ENCODE measurements around the gene GMDS.

GMDS gene

DNA sequence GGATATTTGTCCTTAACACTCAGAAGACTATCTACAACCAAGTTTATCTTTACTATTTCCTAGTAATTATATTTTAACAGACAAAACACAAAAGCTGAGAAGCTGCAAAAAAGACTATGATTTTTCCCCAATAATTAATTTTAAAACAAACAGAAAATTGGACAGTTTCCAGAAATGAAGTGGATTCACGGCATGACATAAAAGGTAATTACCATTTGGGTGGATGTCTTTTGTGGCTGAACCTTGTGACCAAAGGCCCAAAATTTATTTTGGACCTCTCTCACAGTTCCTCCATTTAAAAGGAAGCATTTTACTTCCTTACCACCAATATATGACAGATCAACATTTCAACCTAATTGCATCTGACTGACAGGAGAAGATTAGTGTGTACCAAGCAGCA, 90.2 kb downstream of the GMDS start:
- Histone ChIP-seq H3K27ac (ENCODE audit: low read depth, low read length) (no peak overlapping the region), H3K27me3 (ENCODE audit: control insufficient read depth, insufficient read depth, low read length) (no peaks in the 10 kb centered on the region), H3K4me3 (ENCODE audit: low read depth, low read length) (no peak overlapping the region), H3K9me3 (ENCODE audit: control insufficient read depth, insufficient read depth, low read length) (no peaks in the 10 kb centered on the region), H3K4me1 (ENCODE audit: control insufficient read depth, insufficient read depth, low read length) (peaks cover 10% of the 10 kb centered on the region; the same call in 1 of the 2 replicates), H3K9ac (ENCODE audit: low read depth, low read length) (no peak overlapping the region), H3K36me3 (ENCODE audit: control insufficient read depth, insufficient read depth, low read length) (no peaks in the 10 kb centered on the region)

DNA sequence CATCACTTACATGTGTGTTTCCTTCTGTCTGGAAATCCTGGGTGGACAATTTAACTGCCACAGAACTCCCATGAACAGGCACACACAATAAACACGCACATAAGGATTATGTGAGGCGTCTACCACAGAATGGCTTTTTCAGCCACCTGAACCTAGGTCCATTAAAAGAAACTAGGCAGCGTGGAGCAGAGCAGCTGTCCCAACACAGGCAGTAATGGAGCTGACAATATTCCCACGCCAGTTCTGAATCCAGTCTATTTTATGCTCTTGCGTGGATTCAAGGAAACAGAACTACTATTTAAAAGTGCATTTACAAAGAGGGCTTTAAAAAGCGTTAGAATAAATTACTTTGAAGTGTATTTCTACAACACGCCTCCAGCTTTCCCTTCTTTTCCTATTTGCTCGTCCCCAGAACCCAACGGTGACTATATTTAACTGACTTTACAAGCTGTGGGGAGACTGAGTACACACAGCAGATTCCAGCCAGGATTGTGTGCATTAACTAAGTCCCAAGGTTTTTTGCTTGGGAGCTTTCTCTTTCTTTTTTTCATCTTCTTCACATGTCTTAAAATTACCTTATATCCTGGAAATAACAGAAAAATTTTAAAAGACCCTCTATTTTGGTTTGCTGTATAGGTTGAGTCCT, 95.9 kb downstream of the GMDS start:
- no peaks in the 10 kb centered on the region for H3K9me3 ChIP-seq (ENCODE audit: control insufficient read depth, insufficient read depth, low read length)
- H3K36me3 ChIP-seq (ENCODE audit: control insufficient read depth, insufficient read depth, low read length): no peaks in the 10 kb centered on the region
- no peak overlapping the region for H3K4me3 ChIP-seq (ENCODE audit: low read depth, low read length)
- H3K27me3 ChIP-seq (ENCODE audit: control insufficient read depth, insufficient read depth, low read length): no peaks in the 10 kb centered on the region
- H3K9ac ChIP-seq (ENCODE audit: low read depth, low read length): no peak overlapping the region
- H3K27ac ChIP-seq (ENCODE audit: low read depth, low read length): no peak overlapping the region
- H3K4me1 ChIP-seq (ENCODE audit: control insufficient read depth, insufficient read depth, low read length): no peaks in the 10 kb centered on the region

DNA sequence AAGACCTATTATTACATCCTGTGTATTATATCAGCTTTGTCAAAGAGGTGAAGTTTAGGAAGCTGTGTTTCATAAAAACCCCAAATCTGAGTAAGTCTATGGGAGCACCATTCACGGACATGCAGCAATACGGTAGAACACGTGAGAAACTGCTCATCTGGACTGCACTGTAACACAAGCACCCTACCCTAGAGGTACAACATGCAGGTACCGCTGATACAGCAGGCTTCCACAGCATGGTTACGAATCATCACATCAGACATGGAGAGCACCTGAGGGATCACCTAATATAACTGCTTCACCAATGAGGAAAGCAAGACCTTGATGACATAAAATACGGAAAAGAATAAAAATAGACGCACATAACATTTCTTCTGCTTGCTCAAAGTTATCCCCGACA, 96.7 kb downstream of the GMDS start:
- Histone ChIP-seq H3K9ac (ENCODE audit: low read depth, low read length) (no peak overlapping the region), H3K9me3 (ENCODE audit: control insufficient read depth, insufficient read depth, low read length) (no peaks in the 10 kb centered on the region), H3K4me3 (ENCODE audit: low read depth, low read length) (no peak overlapping the region), H3K4me1 (ENCODE audit: control insufficient read depth, insufficient read depth, low read length) (no peaks in the 10 kb centered on the region), H3K36me3 (ENCODE audit: control insufficient read depth, insufficient read depth, low read length) (no peaks in the 10 kb centered on the region), H3K27ac (ENCODE audit: low read depth, low read length) (no peak overlapping the region), H3K27me3 (ENCODE audit: control insufficient read depth, insufficient read depth, low read length) (no peaks in the 10 kb centered on the region)

DNA sequence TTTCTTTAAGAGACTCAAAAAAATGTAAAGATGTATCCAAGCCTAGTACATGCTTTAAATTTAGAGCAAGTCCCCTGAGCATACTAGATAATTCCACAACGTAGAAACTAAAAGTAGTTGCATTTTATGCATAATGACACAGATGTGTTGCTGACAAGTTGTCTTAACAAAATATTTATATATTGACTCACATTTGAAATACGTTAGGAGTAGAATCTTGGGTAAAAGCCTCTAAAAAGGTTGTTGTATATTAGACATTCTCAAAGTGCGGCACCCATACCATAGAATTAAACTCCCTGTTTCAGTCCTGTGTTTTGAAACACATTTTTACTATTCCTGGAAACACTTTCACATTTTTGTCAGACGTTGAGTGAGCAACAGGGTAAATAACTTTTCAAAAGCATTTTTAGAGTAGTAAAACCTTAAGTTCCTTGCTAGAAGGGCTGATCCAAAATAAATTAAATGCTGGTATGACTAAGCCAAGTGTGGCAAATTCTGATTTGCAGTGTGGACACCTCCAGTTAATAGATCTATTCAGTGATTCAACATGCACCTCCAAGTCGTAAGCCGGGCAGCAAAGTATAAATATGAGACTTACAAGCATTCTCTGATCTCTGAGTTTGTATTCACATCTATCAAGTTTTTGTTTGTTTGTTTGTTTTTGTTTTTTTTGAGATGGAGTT, 97.5 kb downstream of the GMDS start:
- Histone ChIP-seq H3K36me3 (ENCODE audit: control insufficient read depth, insufficient read depth, low read length) (no peaks in the 10 kb centered on the region), H3K9ac (ENCODE audit: low read depth, low read length) (no peak overlapping the region), H3K27ac (ENCODE audit: low read depth, low read length) (no peak overlapping the region), H3K27me3 (ENCODE audit: control insufficient read depth, insufficient read depth, low read length) (no peaks in the 10 kb centered on the region), H3K9me3 (ENCODE audit: control insufficient read depth, insufficient read depth, low read length) (no peaks in the 10 kb centered on the region), H3K4me3 (ENCODE audit: low read depth, low read length) (no peak overlapping the region), H3K4me1 (ENCODE audit: control insufficient read depth, insufficient read depth, low read length) (no peaks in the 10 kb centered on the region)

DNA sequence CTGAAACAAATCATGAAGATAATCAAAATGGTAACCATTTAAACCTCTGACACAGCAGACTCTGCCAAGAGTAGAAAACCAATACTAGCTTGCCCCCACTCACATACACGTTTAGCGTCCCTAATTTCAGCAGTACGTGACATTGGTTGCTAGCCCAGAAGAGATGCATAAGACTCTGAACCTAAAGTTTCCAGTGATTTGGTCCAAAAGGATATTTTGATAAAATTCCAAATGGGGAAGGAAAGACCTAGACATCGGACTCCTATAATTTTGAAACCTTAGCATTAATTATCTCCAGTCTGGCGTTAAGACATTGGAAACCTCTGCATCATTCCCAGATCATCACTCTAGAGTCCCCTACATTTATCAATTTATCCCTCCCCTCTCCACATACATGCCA, 98.1 kb downstream of the GMDS start:
- Histone ChIP-seq H3K9me3 (ENCODE audit: control insufficient read depth, insufficient read depth, low read length) (no peaks in the 10 kb centered on the region), H3K36me3 (ENCODE audit: control insufficient read depth, insufficient read depth, low read length) (no peaks in the 10 kb centered on the region), H3K27ac (ENCODE audit: low read depth, low read length) (no peak overlapping the region), H3K27me3 (ENCODE audit: control insufficient read depth, insufficient read depth, low read length) (no peaks in the 10 kb centered on the region), H3K9ac (ENCODE audit: low read depth, low read length) (no peak overlapping the region), H3K4me1 (ENCODE audit: control insufficient read depth, insufficient read depth, low read length) (no peaks in the 10 kb centered on the region), H3K4me3 (ENCODE audit: low read depth, low read length) (no peak overlapping the region)

DNA sequence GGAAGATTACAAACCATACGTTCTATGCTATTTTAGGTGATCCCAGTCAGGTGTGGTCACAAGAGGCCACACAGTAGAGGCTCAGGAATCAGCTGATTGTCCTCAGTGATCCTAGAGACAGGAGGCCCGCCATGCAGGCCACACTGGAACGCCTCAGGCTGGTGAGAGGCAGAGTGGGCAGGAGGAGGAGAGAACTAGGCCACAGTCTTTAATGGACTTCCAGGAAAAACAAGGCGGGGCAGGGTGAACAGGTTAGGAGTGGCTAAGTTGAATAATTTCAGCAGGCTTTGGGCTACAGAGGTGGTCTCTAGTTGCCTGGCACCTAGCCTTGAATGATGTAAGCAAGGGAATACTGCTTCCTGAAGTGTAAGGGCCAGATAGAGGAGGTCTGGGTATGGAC, 101.2 kb downstream of the GMDS start:
- Histone ChIP-seq H3K27ac (ENCODE audit: low read depth, low read length) (no peak overlapping the region), H3K9me3 (ENCODE audit: control insufficient read depth, insufficient read depth, low read length) (no peaks in the 10 kb centered on the region), H3K27me3 (ENCODE audit: control insufficient read depth, insufficient read depth, low read length) (no peaks in the 10 kb centered on the region), H3K4me1 (ENCODE audit: control insufficient read depth, insufficient read depth, low read length) (peaks cover 30% of the 10 kb centered on the region), H3K9ac (ENCODE audit: low read depth, low read length) (no peak overlapping the region), H3K4me3 (ENCODE audit: low read depth, low read length) (no peak overlapping the region), H3K36me3 (ENCODE audit: control insufficient read depth, insufficient read depth, low read length) (no peaks in the 10 kb centered on the region)

DNA sequence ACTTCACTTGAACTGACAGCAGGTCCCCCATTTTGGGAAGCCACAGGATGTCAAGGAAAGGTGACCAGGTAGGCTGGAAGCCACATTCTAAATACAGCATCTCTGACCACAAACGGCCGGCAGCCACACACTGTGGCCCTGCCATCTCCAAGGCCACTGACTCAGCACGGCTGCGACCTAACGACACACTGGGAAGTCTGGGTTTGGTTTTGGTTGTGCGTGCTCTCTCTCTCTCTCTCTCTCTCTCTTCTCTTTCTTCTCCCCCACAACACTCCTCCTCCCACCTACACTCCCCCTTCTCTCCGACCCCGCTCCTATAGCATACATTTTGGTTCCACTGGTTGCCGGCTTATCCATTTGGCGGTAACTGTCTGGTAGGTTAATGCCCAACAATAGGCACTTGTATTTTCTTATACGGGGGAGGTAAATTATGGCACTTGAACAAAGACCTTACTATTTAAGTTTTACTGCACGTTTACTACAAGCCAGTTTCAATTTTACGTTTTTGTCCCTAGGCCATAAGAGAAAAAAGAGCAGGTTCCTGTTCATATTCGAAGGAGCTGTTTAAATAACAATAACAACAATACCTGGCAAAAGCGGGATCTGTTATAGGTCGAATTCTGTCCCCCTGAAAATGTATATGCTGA, 103.6 kb downstream of the GMDS start:
- H3K9ac ChIP-seq (ENCODE audit: low read depth, low read length): no peak overlapping the region
- H3K9me3 ChIP-seq (ENCODE audit: control insufficient read depth, insufficient read depth, low read length): no peaks in the 10 kb centered on the region
- H3K4me3 ChIP-seq (ENCODE audit: low read depth, low read length): no peak overlapping the region
- no peaks in the 10 kb centered on the region for H3K36me3 ChIP-seq (ENCODE audit: control insufficient read depth, insufficient read depth, low read length)
- peaks cover 30% of the 10 kb centered on the region for H3K4me1 ChIP-seq (ENCODE audit: control insufficient read depth, insufficient read depth, low read length)
- no peaks in the 10 kb centered on the region for H3K27me3 ChIP-seq (ENCODE audit: control insufficient read depth, insufficient read depth, low read length)
- H3K27ac ChIP-seq (ENCODE audit: low read depth, low read length): no peak overlapping the region

DNA sequence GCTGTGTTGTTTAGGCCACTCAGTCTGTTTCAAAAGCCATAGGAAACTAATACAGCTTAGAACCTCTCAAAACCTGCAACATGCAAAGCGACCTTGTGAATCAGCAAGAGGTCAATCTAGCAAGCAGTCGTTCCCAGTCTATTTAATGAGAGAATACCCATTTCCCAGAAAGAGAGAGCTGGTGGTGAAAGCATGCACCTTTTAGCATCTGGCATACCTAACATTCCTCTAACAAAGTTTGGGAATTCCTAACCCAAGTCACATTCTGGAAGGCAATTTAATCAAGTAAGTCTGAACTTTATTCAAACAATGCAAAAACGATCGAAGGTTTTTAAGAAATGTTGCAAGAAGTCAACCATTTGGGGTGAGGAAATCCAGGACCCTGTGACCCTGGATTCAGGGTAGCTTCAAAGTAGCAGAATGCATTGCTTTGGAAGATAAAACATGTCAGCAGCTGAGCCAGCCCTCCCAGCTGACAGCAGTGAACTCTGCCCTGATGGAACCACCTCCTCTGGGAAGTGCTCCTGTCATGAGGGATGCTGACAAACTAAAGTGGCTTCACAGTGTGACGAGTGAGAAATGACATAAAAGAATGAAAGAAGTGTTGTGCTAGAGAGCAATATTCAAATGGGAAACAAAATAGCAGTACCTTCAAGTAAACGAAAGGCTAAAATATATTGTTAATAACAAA, 104.8 kb downstream of the GMDS start:
- Histone ChIP-seq H3K4me3 (ENCODE audit: low read depth, low read length) (no peak overlapping the region), H3K27ac (ENCODE audit: low read depth, low read length) (no peak overlapping the region), H3K9ac (ENCODE audit: low read depth, low read length) (no peak overlapping the region), H3K36me3 (ENCODE audit: control insufficient read depth, insufficient read depth, low read length) (no peaks in the 10 kb centered on the region), H3K27me3 (ENCODE audit: control insufficient read depth, insufficient read depth, low read length) (no peaks in the 10 kb centered on the region), H3K4me1 (ENCODE audit: control insufficient read depth, insufficient read depth, low read length) (peaks cover 30% of the 10 kb centered on the region), H3K9me3 (ENCODE audit: control insufficient read depth, insufficient read depth, low read length) (no peaks in the 10 kb centered on the region)

DNA sequence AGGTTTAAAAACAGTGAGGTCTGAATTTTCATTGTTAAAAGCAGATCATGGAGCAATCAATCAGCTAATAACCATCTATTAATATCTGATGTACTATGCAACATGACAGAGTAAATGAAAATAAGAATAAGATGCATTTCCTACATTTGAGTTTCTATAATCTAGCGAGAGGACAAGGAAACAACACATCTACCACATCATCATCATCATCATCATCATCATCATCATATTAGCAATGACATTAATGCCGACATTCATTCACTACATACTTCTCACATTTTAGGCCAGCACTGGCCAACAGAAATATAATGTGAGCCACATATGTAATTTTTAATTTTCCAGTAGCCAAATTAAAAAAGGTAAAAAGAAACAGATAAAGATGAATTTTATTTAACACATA, 110.0 kb downstream of the GMDS start:
- H3K27me3 ChIP-seq (ENCODE audit: control insufficient read depth, insufficient read depth, low read length): no peaks in the 10 kb centered on the region
- H3K9ac ChIP-seq (ENCODE audit: low read depth, low read length): no peak overlapping the region
- H3K9me3 ChIP-seq (ENCODE audit: control insufficient read depth, insufficient read depth, low read length): no peaks in the 10 kb centered on the region
- no peak overlapping the region for H3K4me3 ChIP-seq (ENCODE audit: low read depth, low read length)
- no peak overlapping the region for H3K27ac ChIP-seq (ENCODE audit: low read depth, low read length)
- H3K36me3 ChIP-seq (ENCODE audit: control insufficient read depth, insufficient read depth, low read length): no peaks in the 10 kb centered on the region
- H3K4me1 ChIP-seq (ENCODE audit: control insufficient read depth, insufficient read depth, low read length): peaks cover 25% of the 10 kb centered on the region

DNA sequence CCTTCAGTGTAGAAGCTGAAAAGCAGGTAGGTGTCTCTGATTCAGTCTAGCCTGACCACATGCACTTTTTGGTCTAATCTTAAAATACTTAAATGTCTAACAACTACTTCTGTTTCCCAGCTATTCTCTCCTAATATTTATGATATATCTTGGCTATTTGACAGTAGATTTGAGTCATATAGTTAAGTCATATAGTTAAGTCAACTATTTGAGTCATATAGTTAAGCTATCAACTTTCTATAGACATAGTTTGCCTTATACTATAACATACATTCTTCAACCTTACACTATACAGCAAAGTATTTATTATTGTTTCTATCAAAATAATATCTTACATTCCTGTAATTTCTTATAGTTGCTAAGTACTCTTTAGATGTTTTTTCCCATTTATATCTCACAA, 110.9 kb downstream of the GMDS start:
- Histone ChIP-seq H3K9me3 (ENCODE audit: control insufficient read depth, insufficient read depth, low read length) (no peaks in the 10 kb centered on the region), H3K27me3 (ENCODE audit: control insufficient read depth, insufficient read depth, low read length) (no peaks in the 10 kb centered on the region), H3K27ac (ENCODE audit: low read depth, low read length) (no peak overlapping the region), H3K36me3 (ENCODE audit: control insufficient read depth, insufficient read depth, low read length) (no peaks in the 10 kb centered on the region), H3K4me3 (ENCODE audit: low read depth, low read length) (no peak overlapping the region), H3K4me1 (ENCODE audit: control insufficient read depth, insufficient read depth, low read length) (peaks cover 24% of the 10 kb centered on the region), H3K9ac (ENCODE audit: low read depth, low read length) (no peak overlapping the region)

All from HUES48 (cell line).